ENCODE data around the gene DIS3L2.

DNA sequence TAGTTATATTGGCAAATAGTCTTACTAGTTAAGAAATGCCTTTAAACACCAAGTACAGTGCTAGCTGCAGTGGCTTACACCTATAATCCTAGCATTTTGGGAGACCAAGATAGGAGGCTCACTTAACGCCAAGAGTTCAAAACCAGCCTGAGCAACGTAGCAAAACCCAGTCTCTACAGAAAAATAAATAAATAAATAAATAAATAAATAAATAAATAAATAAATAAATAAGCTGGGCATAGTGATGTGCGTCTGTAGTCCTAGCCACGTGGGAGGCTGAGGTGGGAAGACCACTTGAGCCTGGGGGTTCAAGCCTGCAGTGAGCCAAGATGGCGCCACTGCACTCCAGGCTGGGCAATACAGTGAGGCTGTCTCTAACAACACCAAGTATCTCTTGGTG is 258.4 kb downstream of the DIS3L2 start:
- TF ChIP-seq CTCF (IDR thresholded peaks at IDR 0.05) (no peak), EP300 (IDR thresholded peaks at IDR 0.05) (no peak), POLR2A (IDR thresholded peaks at IDR 0.05) (no peak)
